ENCODE data around the gene COX10. TPM values are rescaled to one million over a fixed set of nuclear protein-coding genes. Genes with fewer than 3 reads are reported as not detected.
A peak's percentile ranks its signal among the peaks of the same experiment; 100 is the strongest.
"Not testable (repeated sequence)": the region's sequence is repeated elsewhere in the genome, so short reads cannot be mapped to it uniquely, and the experiment has no call there.

The COX10 gene
- 11.8 and 13.7 TPM in 2 replicates for total RNA-seq

DNA sequence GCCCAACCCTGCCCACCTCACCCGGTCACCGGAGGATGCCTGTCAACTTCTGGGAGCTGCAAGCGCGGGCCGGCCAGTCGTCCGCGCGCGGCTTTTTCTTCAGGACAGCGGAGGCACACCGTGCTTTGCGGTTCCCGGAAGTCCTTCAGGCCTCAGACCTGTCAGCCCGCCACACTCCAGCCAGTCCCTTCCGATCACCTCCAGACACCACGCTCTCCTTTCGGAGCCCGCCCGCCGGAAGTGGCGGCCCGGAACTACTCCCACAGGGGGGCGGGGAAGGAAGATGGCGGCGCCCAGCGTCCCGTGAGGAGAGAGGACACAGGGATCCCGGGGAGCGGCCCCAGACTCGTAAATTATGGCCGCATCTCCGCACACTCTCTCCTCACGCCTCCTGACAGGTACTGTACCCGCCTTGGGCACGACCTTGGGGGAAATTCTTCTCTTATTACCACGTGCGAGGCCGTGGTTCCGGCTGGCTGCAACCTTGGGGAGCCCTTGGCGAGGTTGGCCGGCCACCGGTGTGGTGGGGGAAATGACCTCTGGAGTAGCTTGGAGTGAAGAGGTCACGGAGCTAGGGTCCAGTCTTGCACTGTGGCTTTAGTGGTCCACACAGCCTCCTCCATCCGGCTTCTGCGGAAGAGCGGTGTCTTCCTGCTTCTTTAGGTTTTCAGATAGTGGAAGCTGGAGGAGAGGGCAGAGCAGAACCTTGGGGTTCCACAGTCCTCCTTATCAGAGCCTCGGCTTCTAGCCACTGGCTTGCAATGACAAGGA is at the start of gene COX10:
Gene COX10 (plus strand): TSS at position 254 of the 771 bp plus-strand sequence. CDS start 102 bp downstream, at position 356.
- H3K27me3 ChIP-seq (ENCODE audit: control insufficient read depth, insufficient read depth, low read length), result no peaks in the 10 kb centered on the region
- H3K4me3 ChIP-seq (ENCODE audit: low read depth, low read length), result peak within 1 kb of the TSS; percentile 100
- no peak for FAIRE-seq
- peaks cover 2% of the 10 kb centered on the region for H3K36me3 ChIP-seq (ENCODE audit: control insufficient read depth, insufficient read depth, low read length)
- peak; percentile 74 for DNase-seq (ENCODE audit: low read depth)
- no peak for TF ChIP-seq CTCF (IDR thresholded peaks at IDR 0.05; ENCODE audit: insufficient read depth, low read length, severe bottlenecking)

DNA sequence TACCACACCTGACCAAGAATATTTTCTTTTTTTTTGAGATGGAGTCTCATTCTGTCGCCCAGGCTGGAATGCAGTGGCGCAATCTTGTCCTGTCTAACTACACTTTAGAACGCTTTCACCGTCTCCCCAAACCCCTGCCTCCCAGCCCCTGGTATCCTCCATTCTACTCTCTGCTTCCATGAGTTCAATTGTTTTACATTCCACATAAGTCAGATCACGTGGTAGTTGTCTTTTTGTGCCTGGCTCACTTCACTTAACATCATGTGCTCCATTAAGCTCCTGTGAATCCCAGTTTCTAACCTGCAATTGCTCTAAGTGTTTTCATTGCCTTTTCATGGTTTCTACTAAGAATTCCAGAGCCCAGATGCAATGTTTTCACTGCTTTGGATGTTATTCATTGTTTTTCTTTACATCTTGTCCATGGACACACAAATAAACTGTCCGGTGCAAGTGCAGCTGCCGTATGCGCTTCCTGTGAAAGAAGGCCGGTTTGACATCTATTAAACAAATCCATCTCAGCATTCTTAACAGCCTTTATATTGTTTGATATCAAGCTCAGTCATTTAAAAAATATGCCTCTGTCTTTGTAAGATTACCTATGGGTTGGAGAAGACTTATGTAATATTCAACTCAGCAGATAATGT is 47.5 kb upstream of the COX10 start:
- not testable (repeated sequence) for H3K27me3 ChIP-seq (ENCODE audit: control insufficient read depth, insufficient read depth, low read length); H3K36me3 ChIP-seq (ENCODE audit: control insufficient read depth, insufficient read depth, low read length); DNase-seq (ENCODE audit: low read depth); FAIRE-seq; H3K4me3 ChIP-seq (ENCODE audit: low read depth, low read length)

DNA sequence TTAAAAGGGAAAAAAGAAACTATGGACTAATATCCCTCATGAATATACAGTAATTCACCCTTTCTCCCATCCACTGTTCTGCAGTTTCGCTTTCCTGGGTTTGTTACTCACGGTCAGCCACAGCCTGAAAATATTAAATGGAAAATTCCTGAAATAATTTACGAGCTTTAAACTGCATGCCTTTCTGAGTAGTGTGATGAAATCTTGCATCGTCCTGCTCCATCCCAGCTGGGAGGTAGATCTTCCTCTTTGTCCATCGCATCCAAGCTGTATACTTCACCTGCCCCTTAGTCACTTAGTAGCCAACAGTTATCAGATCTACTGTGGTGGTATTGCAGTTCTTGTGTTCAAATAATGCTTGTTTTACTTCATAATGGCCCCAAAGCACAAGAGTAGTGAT is 39.5 kb upstream of the COX10 start:
- not testable (repeated sequence) for DNase-seq (ENCODE audit: low read depth); H3K4me3 ChIP-seq (ENCODE audit: low read depth, low read length); FAIRE-seq; H3K36me3 ChIP-seq (ENCODE audit: control insufficient read depth, insufficient read depth, low read length); H3K27me3 ChIP-seq (ENCODE audit: control insufficient read depth, insufficient read depth, low read length)

DNA sequence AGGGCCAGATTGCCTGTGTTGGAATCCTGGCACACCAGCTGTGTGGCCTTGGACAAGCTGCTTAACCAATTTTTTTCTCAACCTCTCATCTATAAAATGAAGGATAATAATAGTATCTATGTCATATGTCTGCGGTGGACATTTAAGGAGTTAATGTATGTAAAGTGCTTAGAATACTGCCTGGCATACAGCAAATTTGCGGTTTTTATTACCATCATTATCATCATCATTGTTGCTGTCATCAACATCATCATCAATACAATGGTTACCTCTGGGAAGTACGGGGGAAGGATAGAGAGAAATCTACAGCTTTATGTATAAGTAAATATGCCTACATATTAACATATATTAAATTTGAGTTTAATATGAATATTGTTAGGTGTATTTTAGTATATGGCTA is 37.1 kb upstream of the COX10 start:
- TF ChIP-seq CTCF (IDR thresholded peaks at IDR 0.05; ENCODE audit: insufficient read depth, low read length, severe bottlenecking), result no peak
- no peak for DNase-seq (ENCODE audit: low read depth)
- FAIRE-seq, result no peak
- Histone ChIP-seq H3K4me3 (ENCODE audit: low read depth, low read length) (no peak overlapping the region), H3K27me3 (ENCODE audit: control insufficient read depth, insufficient read depth, low read length) (no peaks in the 10 kb centered on the region), H3K36me3 (ENCODE audit: control insufficient read depth, insufficient read depth, low read length) (peaks cover 3% of the 10 kb centered on the region)

DNA sequence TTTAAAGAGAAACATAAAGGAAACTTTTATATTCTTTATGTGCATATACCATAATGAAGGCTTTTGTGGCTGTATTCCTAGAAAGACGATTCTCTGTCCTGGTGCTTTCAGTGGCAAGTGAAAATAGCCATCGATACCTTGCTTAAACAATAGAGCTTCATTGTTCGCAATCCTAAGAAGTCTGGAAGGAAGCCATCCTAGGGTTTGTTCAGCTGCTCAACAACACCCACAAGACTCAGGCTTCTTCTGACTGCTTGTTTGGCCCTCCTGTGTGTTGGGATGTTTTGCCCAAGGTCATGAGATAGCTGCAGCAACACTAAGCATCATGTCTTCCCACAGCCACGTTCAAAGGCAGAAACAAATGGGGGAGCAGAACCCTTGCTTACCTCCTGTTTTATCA is 36.1 kb upstream of the COX10 start:
- Histone ChIP-seq H3K36me3 (ENCODE audit: control insufficient read depth, insufficient read depth, low read length) (peaks cover 3% of the 10 kb centered on the region), H3K27me3 (ENCODE audit: control insufficient read depth, insufficient read depth, low read length) (no peaks in the 10 kb centered on the region), H3K4me3 (ENCODE audit: low read depth, low read length) (no peak overlapping the region)
- TF ChIP-seq CTCF (IDR thresholded peaks at IDR 0.05; ENCODE audit: insufficient read depth, low read length, severe bottlenecking), result no peak
- FAIRE-seq (no peak), DNase-seq (ENCODE audit: low read depth) (no peak)

DNA sequence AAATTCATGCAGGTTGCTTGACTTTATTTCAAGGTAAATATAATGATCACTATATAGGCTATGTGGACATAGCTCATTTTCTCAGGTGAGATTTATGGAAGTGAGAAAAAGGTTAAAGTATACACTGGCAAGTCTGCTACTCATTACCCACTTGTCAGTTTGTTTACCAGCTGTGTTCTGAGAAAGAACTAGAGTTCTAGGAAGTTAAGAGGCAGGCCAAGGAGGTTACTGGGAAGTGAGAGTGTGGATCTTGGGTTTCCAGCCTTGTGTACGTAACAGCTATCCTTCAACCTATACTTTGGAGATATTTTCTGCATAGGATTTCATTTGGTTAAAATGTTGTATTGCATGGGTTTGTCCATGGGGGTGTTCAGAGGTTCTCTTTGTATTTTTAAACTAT is 31.9 kb upstream of the COX10 start:
- TF ChIP-seq CTCF (IDR thresholded peaks at IDR 0.05; ENCODE audit: insufficient read depth, low read length, severe bottlenecking), result no peak
- FAIRE-seq (no peak), DNase-seq (ENCODE audit: low read depth) (no peak)
- Histone ChIP-seq H3K27me3 (ENCODE audit: control insufficient read depth, insufficient read depth, low read length) (no peaks in the 10 kb centered on the region), H3K36me3 (ENCODE audit: control insufficient read depth, insufficient read depth, low read length) (peaks cover 3% of the 10 kb centered on the region), H3K4me3 (ENCODE audit: low read depth, low read length) (no peak overlapping the region)

Data from bronchial epithelial cell (primary cell).